GM21723 (cell line): ENCODE measurements around the gene ZNF385B.
"Not testable (repeated sequence)": the region's sequence is repeated elsewhere in the genome, so short reads cannot be mapped to it uniquely, and the experiment has no call there.

ENCODE experiments used
- ATAC-seq: cut with Tn5 transposase; IDR thresholded peaks from one replicate; pipeline ENCODE4 v1.9.1; 2021; ENCODE audit warnings: mild to moderate bottlenecking, moderate library complexity; ENCODE audit not compliant: unreplicated experiment

The ZNF385B gene

GRCh38 chr2:179645047-179645446 lies 216.4 kb downstream of the ZNF385B start:
- no peak for ATAC-seq

GRCh38 chr2:179642462-179642861 lies 218.9 kb downstream of the ZNF385B start:
- no peak for ATAC-seq

GRCh38 chr2:179636995-179637394 lies 224.4 kb downstream of the ZNF385B start:
- ATAC-seq: no peak

DNA sequence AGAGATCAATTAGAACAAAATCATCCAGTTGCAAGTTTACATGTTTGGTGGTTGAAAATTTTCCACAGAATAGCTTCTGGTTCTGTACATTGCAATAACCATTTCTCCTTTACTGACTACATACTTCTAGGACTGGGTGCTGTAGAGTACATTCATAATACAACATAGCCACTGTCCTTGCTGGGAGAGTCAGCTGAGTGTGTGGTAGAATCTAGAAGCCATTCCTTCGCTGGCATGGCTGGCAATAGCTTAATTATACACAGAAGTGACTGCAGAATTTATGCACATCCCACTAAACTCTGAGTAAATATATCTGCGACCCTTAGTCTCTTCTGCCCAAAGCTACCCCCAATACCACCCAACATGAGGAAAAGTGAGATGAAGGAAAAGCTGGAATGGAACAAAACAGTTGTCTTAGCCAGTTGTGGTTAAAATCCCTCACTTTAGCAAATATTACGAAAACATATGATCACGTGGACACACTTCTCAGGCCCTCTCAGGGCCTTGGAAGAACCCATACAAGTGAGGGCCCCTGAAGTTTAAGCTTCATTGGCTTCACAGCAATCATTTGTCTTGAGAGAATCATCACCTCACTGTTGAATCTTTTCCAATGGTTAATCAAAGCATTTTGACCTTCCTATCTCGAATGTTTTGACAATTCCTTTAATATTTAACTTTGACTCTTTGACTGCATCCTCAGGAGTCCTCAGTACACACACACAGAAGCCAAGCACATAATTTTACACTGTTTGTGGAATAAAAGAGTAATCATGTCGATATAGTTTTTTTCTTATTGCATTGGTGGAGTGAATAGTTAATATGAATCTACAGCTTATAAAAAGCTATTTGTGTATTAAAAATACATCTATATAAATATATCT lies 225.1 kb downstream of the ZNF385B start:
- no peak for ATAC-seq

GRCh38 chr2:179631769-179632385 lies 229.5 kb downstream of the ZNF385B start:
- not testable (repeated sequence) for ATAC-seq

DNA sequence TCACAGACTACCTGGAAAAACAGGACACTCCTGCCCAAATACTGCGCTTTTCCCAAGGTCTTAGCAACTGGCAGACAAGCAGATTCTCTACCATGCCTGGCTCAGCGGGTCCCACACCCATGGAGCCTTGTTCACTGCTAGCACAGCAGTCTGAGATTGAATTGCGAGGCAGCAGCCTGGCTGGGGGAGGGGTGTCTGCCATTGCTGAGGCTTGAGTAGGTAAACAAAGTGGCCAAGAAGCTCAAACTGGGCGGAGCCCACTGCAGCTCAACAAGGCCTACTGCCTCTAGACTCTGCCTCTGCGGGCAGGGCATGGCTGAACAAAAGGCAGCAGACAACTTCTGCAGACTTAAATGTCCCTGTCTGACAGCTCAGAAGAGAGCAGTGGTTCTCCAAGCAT lies 231.6 kb downstream of the ZNF385B start:
- not testable (repeated sequence) for ATAC-seq

- no peak for ATAC-seq
Observed at GRCh38 chr2:179626261-179626660, 235.2 kb downstream of the ZNF385B start.

DNA sequence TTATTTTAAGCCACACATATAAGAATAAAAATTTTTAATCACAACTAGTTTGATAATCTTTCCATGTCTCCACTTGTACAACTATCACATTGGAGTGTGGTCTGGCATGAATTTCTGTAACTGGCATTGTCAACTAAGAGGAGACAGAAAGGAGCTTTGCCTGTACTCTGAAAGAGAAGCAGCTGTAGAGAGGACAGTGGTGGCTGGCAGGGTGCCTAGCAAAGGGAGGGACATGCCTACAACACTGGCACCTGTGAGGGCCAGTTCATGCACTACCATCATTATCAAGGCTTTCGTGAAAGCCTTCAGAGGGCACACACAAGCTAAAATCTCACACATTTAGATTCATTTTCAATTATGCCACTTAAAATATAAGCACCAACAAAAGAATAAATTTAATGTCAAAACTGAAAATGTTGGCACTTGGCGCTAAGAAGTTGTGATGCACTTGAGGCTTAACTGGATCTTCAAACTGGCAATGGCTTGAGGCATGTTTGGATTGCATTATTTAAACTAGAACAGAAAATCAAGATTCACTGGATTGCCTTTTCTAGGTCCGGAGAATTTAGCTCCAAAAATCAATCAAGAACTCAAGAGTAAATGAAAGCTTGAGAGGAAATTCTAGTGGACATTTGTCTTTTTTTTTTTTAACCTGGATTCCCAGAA lies 238.6 kb downstream of the ZNF385B start:
- no peak for ATAC-seq

GRCh38 chr2:179622112-179622511 lies 239.3 kb downstream of the ZNF385B start:
- no peak for ATAC-seq

GRCh38 chr2:179619947-179620467 lies 241.4 kb downstream of the ZNF385B start:
- ATAC-seq: no peak

DNA sequence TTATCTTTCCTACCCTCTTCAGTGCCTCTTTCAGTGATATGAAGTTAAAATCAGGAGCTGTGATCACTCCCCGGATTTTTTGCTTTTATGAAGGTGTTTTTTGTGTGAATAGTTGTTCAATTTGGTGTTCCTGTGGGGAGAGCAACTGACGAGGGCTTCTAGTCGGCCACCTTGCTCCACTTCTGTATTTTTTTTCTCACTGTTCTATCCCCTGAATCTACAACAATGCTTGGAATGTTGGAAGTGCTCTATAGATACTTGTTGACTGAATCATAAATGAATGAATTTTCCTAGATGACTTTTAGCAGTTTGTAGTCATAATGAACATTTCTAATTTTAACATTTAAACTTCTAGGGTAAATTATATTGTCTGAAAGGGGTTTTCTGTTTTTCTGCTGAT lies 247.3 kb downstream of the ZNF385B start:
- no peak for ATAC-seq

GRCh38 chr2:179613701-179614100 lies 247.7 kb downstream of the ZNF385B start:
- ATAC-seq: no peak

GRCh38 chr2:179613299-179613651 lies 248.1 kb downstream of the ZNF385B start:
- ATAC-seq: no peak

- no peak for ATAC-seq
Observed at GRCh38 chr2:179612591-179613298, 248.7 kb downstream of the ZNF385B start.

DNA sequence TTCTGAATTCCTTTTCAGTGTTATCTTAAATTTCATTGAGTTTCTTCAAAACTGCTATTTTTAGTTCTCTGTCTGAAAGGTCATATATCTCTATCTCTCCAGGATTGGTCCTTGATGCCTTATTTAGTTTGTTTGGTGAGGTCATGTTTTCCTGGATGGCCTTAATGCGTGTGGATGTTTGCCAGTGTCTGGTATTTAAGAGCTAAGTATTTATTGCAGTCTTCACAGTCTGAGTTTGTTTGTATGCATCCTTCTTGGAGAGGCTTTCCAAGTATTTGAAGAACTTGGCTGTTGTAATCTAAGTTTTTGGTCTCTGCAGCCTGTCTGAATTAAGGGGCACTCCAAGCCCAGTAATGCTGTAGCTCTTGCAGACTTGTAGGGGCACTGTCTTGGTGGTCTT lies 249.3 kb downstream of the ZNF385B start:
- ATAC-seq: no peak

GRCh38 chr2:179606141-179606540 lies 255.3 kb downstream of the ZNF385B start:
- no peak for ATAC-seq

DNA sequence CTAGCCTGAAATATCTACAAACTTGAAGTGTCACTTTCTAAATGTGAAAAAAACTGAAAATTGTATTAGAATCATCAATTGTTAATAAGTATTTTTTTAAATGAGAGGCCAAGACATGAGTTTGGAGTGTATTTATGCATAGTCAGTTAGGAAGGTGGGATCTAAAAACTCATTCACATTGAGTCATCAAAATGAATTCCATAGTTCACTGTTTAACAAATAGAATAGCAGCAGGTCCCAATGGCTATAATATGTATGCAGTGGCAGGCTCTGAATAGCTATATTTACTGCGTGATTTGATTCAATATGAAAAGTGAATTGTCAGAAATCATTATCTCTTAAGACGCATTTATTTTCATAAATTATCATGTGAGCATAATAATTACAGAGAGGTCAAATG lies 256.1 kb downstream of the ZNF385B start:
- ATAC-seq: no peak

DNA sequence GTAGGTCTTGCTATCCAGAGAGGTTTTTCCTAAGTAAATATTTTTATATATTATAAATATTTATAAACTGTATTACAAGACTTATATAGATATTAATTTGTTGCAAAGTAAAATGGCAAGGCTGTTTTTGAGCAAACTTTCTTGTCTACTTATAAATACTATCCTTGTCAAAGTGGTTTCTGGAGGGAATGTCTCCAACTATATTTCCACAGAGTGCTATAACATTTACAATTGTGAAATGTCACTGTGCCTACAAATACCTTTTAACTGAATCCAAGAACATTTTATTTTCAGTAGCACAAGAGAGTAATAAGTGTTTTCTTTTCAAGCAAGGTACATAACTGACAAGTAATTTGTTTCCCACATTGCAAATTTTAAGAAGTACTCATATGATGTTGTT lies 256.8 kb downstream of the ZNF385B start:
- no peak for ATAC-seq

GRCh38 chr2:179602452-179602851 lies 259.0 kb downstream of the ZNF385B start:
- no peak for ATAC-seq

GRCh38 chr2:179596018-179596417 lies 265.4 kb downstream of the ZNF385B start:
- no peak for ATAC-seq

GRCh38 chr2:179595284-179595683 lies 266.1 kb downstream of the ZNF385B start:
- no peak for ATAC-seq
